Activated CD4-positive, alpha-beta memory T cell treated with anti-CD3 and anti-CD28 coated beads, Interleukin-2, amount 10 ng/mL, durations not matched to agents 7 days and 5 days (primary cell): ENCODE results near the gene RAC2. TPM values are rescaled to one million over a fixed set of nuclear protein-coding genes. Genes with fewer than 3 reads are reported as not detected.
A peak's percentile ranks its signal among the peaks of the same experiment; 100 is the strongest.

Source experiments
- CTCF ChIA-PET: fragments of 350-600 bp; sonication (Branson Sonifier 250); formaldehyde crosslinking; loops from one replicate; lab custom pipeline; 2021; ENCODE audit warnings: antibody characterized with exemption, inconsistent platforms; lab: Charles Lee
- POLR2A ChIA-PET: fragments of 350-600 bp; sonication (Branson Sonifier 250); formaldehyde crosslinking; loops from one replicate; lab custom pipeline; 2021; ENCODE audit warnings: antibody characterized with exemption; lab: Charles Lee
- DNase-seq: peaks from one replicate; pipeline ENCODE4 v3.0.0-alpha.2; 2020
- H3K27ac Mint-ChIP-seq: one replicate; pipeline ENCODE4 v1.8.0; 2021; ENCODE audit warnings: mild to moderate bottlenecking, mixed read lengths
- H3K27me3 Mint-ChIP-seq: one replicate; pipeline ENCODE4 v1.8.0; 2021; ENCODE audit warnings: mixed read lengths
- H3K36me3 Mint-ChIP-seq: one replicate; pipeline ENCODE4 v1.8.0; 2021; ENCODE audit warnings: low read depth, mixed read lengths
- H3K4me1 Mint-ChIP-seq: one replicate; pipeline ENCODE4 v1.8.0; 2021; ENCODE audit warnings: mixed read lengths
- H3K4me3 Mint-ChIP-seq: one replicate; pipeline ENCODE4 v1.8.0; 2021; ENCODE audit warnings: mild to moderate bottlenecking, mixed read lengths
- H3K9me3 Mint-ChIP-seq: one replicate; pipeline ENCODE4 v1.8.0; 2021; ENCODE audit warnings: mixed read lengths
- total RNA-seq, 2 experiments: library from RNA; stranded (reverse); gene quantifications; one replicate each; pipeline ENCODE4 v1.2.3, GENCODE V29; 2021

RAC2 gene
- total RNA-seq, 2 experiments from 2014 or later, result 984 to 1,005 TPM

GRCh38 chr22:37195921-37196320, 48.1 kb downstream of the RAC2 start:
- no peak overlapping the region for H3K27ac Mint-ChIP-seq
- no peak overlapping the region for H3K4me3 Mint-ChIP-seq
- peaks cover 8% of the 10 kb centered on the region for H3K36me3 Mint-ChIP-seq
- DNase-seq, result no peak
- ChIA-PET POLR2A (interaction anchor here (1.5 to 5.2 kb wide), 2 partner anchors 34 to 116 kb away, joined by 3 to 43 read pairs; no protein-coding TSS in a partner anchor), CTCF (interaction anchor here (1.5 kb wide), 1 partner anchor 119 kb away, joined by 4 read pairs; no protein-coding TSS in a partner anchor)
- H3K27me3 Mint-ChIP-seq, result no peaks in the 10 kb centered on the region
- no peaks in the 10 kb centered on the region for H3K9me3 Mint-ChIP-seq
- H3K4me1 Mint-ChIP-seq, result peaks cover 52% of the 10 kb centered on the region

- POLR2A ChIA-PET, result interaction anchor here (1.3 to 2.9 kb wide), 5 partner anchors 17 to 49 kb away, joined by 4 to 12 read pairs (median 4); partner anchors contain the start of genes IL2RB and RAC2
- Mint-ChIP-seq H3K27me3 (no peaks in the 10 kb centered on the region), H3K9me3 (no peaks in the 10 kb centered on the region), H3K27ac (no peak overlapping the region), H3K4me1 (peaks cover 44% of the 10 kb centered on the region), H3K4me3 (no peak overlapping the region), H3K36me3 (peaks cover 14% of the 10 kb centered on the region)
- CTCF ChIA-PET, result interaction anchor here (1.5 to 4.0 kb wide), 2 partner anchors 29 to 118 kb away, joined by 4 to 17 read pairs; no protein-coding TSS in a partner anchor
- no peak for DNase-seq
Measured at GRCh38 chr22:37194750-37195149, 49.3 kb downstream of the RAC2 start.

- Mint-ChIP-seq H3K4me3 (no peak overlapping the region), H3K36me3 (peaks cover 16% of the 10 kb centered on the region), H3K9me3 (no peaks in the 10 kb centered on the region), H3K27me3 (no peaks in the 10 kb centered on the region), H3K27ac (peak overlapping the region; percentile 64), H3K4me1 (peaks cover 46% of the 10 kb centered on the region)
- ChIA-PET POLR2A (interaction anchor here (0.7 to 3.0 kb wide), 12 partner anchors 10 to 114 kb away, joined by 3 to 13 read pairs (median 4); partner anchors contain the start of genes IL2RB and RAC2), CTCF (interaction anchor here (0.8 to 4.0 kb wide), 4 partner anchors 28 to 418 kb away, joined by 3 to 17 read pairs (median 4); partner anchors contain the start of gene IFT27)
- DNase-seq, result peak; percentile 44
Measured at GRCh38 chr22:37193629-37194191, 50.4 kb downstream of the RAC2 start.

GRCh38 chr22:37192741-37193140, 51.3 kb downstream of the RAC2 start:
- H3K4me3 Mint-ChIP-seq, result no peak overlapping the region
- H3K4me1 Mint-ChIP-seq, result peaks cover 47% of the 10 kb centered on the region
- H3K9me3 Mint-ChIP-seq, result no peaks in the 10 kb centered on the region
- ChIA-PET POLR2A (interaction anchor here (1.1 to 3.0 kb wide), 6 partner anchors 27 to 113 kb away, joined by 4 to 13 read pairs (median 7); partner anchors contain the start of genes IL2RB and RAC2), CTCF (interaction anchor here (4.0 kb wide), 1 partner anchor 27 kb away, joined by 17 read pairs; no protein-coding TSS in a partner anchor)
- H3K27ac Mint-ChIP-seq, result no peak overlapping the region
- no peaks in the 10 kb centered on the region for H3K27me3 Mint-ChIP-seq
- H3K36me3 Mint-ChIP-seq, result peaks cover 16% of the 10 kb centered on the region
- DNase-seq, result no peak

GRCh38 chr22:37192204-37192603, 51.9 kb downstream of the RAC2 start:
- Mint-ChIP-seq H3K27ac (no peak overlapping the region), H3K4me1 (peaks cover 47% of the 10 kb centered on the region), H3K9me3 (no peaks in the 10 kb centered on the region), H3K4me3 (no peak overlapping the region), H3K36me3 (peaks cover 16% of the 10 kb centered on the region), H3K27me3 (no peaks in the 10 kb centered on the region)
- ChIA-PET CTCF (interaction anchor here (1.0 to 4.0 kb wide), 5 partner anchors 8 to 148 kb away, joined by 3 to 17 read pairs (median 3); partner anchors contain the start of gene KCTD17), POLR2A (interaction anchor here (1.4 to 3.0 kb wide), 3 partner anchors 26 to 43 kb away, joined by 3 to 13 read pairs (median 12); partner anchors contain the start of gene IL2RB)
- no peak for DNase-seq

DNA sequence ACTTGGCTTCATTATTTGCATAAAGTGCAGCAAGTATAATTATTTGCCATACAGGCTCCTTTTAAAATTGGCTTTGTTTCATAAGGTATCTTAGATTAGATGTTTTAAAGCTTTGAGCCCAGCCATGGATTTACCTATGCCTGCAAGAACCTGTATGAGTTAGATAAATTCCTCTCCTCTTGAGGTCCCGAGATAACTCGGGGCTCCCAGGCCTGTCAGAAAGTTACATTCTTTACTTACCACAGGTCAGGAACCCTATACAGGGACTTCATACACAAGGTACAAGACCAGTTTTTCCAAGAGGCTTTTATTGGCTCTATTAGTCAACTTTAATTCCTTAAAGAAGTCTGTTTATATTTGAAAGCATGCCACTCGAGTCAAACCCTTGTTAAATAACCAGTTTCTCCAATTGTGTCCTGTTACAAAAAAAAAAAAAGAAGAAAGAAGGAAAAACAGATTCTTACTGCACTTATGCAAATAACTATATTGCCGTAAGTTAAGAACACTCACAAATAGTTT, 53.7 kb downstream of the RAC2 start:
- peaks cover 61% of the 10 kb centered on the region for H3K4me1 Mint-ChIP-seq
- H3K4me3 Mint-ChIP-seq, result no peak overlapping the region
- no peak overlapping the region for H3K27ac Mint-ChIP-seq
- H3K36me3 Mint-ChIP-seq, result peaks cover 16% of the 10 kb centered on the region
- no peaks in the 10 kb centered on the region for H3K27me3 Mint-ChIP-seq
- CTCF ChIA-PET, result no interaction called here
- POLR2A ChIA-PET, result interaction anchor here (1.2 kb wide), 1 partner anchor 41 kb away, joined by 3 read pairs; no protein-coding TSS in a partner anchor
- DNase-seq, result no peak
- H3K9me3 Mint-ChIP-seq, result no peaks in the 10 kb centered on the region

DNA sequence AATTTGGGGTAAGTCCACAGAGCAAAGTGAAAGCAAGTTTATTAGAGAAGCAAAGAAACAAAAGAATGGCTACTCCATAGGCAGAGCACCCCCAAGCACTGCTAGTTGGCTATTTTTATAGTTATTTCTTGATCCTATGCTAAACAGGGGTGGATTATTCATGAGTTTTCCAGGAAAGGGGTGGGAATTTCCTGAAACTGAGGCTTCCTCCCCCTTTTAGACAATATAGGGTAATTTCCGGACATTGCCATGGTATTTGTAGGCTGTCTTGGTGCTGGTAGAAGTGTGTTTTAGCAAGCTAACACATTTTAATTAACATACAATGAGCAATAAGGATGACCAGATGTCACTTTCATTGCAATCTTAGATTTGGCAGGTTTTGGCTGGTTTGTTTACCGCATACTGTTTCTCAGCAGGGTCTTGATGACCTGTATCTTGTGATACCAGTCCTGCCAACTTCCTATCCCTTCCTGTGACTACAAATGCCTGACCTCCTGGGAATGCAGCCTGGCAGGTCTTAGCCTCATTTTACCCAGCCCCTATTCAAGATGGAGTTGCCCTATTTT, 55.1 kb downstream of the RAC2 start:
- H3K9me3 Mint-ChIP-seq, result no peaks in the 10 kb centered on the region
- no peaks in the 10 kb centered on the region for H3K27me3 Mint-ChIP-seq
- CTCF ChIA-PET, result no interaction called here
- no peak overlapping the region for H3K4me3 Mint-ChIP-seq
- POLR2A ChIA-PET, result interaction anchor here (1.1 kb wide), 1 partner anchor 22 kb away, joined by 3 read pairs; no protein-coding TSS in a partner anchor
- H3K4me1 Mint-ChIP-seq, result peaks cover 54% of the 10 kb centered on the region
- no peak overlapping the region for H3K27ac Mint-ChIP-seq
- H3K36me3 Mint-ChIP-seq, result peaks cover 16% of the 10 kb centered on the region
- DNase-seq, result no peak

DNA sequence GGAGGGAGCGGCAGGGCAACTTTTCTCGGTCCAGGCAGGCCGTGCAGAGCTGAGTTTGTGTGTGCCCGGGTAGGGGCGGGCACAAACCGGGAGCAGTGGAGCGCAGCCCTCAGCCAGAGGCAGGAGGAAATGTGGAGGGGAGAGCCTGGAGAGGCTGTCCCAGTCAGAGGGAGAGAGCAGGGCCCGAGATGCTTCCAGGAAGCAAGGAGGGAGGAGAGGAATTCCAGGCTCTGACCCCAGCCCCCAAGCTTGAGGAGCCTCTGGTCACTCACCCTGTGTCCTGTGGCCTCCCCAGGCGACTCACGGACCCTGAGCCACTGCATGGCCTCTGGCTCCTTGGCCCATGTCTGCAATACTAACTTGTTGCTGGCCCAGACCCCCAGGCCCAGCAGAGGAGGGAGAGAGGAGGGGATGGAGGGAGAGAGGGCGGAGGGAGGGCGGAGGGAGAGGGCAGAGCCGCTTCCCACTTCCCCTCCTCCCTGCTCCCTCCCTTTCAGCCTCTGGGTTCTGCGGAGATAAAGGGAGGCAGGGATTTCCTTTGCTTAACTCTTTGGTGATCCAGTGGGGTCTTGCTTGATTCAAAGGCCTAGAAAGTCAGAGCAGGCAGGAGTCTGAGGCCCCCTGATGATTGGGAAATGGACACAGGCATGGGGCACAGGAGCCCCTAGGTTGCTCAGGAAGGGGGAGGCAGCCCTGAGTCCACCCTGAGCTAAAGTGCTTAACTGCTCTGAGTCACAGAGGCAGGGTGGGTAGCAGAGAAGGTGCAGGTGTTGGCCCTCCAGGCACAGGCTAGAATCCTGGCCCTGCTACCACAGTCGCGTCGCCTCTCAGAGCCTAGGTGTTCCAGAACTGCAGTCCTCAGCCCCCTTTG, 55.9 kb downstream of the RAC2 start, which contains the start of gene C1QTNF6:
C1QTNF6 (minus strand) TSS at position 357 of the 871 bp plus-strand sequence; CDS start at position 323, 34 bp downstream.
- peaks cover 52% of the 10 kb centered on the region for H3K4me1 Mint-ChIP-seq
- H3K36me3 Mint-ChIP-seq, result peaks cover 15% of the 10 kb centered on the region
- no peak within 1 kb of the TSS for H3K27ac Mint-ChIP-seq
- CTCF ChIA-PET, result interaction anchor here (1.5 to 1.9 kb wide), 2 partner anchors 10 to 21 kb away, joined by 3 to 4 read pairs; no protein-coding TSS in a partner anchor
- H3K4me3 Mint-ChIP-seq, result no peak within 1 kb of the TSS
- no peaks in the 10 kb centered on the region for H3K27me3 Mint-ChIP-seq
- no peak for DNase-seq
- H3K9me3 Mint-ChIP-seq, result no peaks in the 10 kb centered on the region
- POLR2A ChIA-PET, result interaction anchor here (0.7 to 2.6 kb wide), 5 partner anchors 10 to 66 kb away, joined by 3 to 9 read pairs (median 3); no protein-coding TSS in a partner anchor

DNA sequence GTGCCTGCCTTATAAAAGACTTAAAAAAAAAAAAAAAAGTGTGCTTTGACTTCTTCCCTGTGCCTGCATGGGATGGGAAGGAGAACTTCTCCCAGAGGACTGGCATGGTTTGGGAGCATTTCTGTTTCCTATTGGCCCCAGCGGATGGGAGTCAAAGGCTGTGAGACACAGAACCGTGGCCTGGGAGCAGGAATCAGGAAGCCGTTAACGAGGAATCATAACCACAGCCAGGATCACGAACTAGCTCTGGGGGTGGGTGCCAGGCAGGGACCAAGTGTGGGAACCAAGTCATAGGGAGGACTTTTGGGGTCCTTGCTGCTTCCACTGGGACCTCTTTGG, 56.5 kb downstream of the RAC2 start:
- H3K9me3 Mint-ChIP-seq, result no peaks in the 10 kb centered on the region
- no peak for DNase-seq
- no peak overlapping the region for H3K27ac Mint-ChIP-seq
- CTCF ChIA-PET, result interaction anchor here (1.2 to 1.9 kb wide), 5 partner anchors 11 to 40 kb away, joined by 3 to 5 read pairs (median 3); no protein-coding TSS in a partner anchor
- peaks cover 9% of the 10 kb centered on the region for H3K36me3 Mint-ChIP-seq
- no peaks in the 10 kb centered on the region for H3K27me3 Mint-ChIP-seq
- H3K4me3 Mint-ChIP-seq, result no peak overlapping the region
- H3K4me1 Mint-ChIP-seq, result peaks cover 46% of the 10 kb centered on the region
- POLR2A ChIA-PET, result interaction anchor here (0.7 to 2.6 kb wide), 6 partner anchors 10 to 66 kb away, joined by 3 to 9 read pairs (median 3); no protein-coding TSS in a partner anchor

DNA sequence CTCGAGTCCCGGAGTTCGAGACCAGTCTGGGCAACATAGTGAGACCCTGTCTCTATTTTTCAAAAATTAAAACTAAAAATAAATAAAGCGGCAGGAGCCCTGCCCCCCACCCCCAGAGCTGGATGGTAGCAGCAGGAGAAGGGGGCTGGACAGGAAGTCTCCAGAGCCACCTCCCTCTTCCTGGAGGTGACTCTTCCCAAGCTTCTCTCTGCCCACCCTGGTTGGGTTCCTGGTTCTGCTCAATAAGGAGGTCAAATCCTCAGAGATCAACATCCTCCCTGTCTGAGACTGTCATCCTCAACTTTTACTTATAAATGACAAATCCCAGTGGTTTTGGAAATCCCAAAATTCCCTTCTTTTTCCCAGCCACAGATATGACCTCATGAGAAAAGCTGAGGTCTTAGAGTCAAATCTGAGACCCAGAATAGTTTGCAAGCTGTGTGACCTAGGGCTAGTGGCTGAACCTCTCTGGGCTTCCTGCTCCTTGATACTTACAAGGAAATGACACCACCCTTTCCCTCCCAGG, 57.0 kb downstream of the RAC2 start:
- no peak for DNase-seq
- CTCF ChIA-PET, result interaction anchor here (1.2 to 1.9 kb wide), 5 partner anchors 11 to 40 kb away, joined by 3 to 5 read pairs (median 3); no protein-coding TSS in a partner anchor

GRCh38 chr22:37186228-37186996, 57.7 kb downstream of the RAC2 start:
- peaks cover 8% of the 10 kb centered on the region for H3K36me3 Mint-ChIP-seq
- no peaks in the 10 kb centered on the region for H3K27me3 Mint-ChIP-seq
- H3K9me3 Mint-ChIP-seq, result no peaks in the 10 kb centered on the region
- peak overlapping the region; percentile 39 for H3K4me3 Mint-ChIP-seq
- peak; percentile 43 for DNase-seq
- H3K27ac Mint-ChIP-seq, result peak overlapping the region; percentile 72
- H3K4me1 Mint-ChIP-seq, result peaks cover 47% of the 10 kb centered on the region
- POLR2A ChIA-PET, result interaction anchor here (1.0 to 2.6 kb wide), 7 partner anchors 9 to 64 kb away, joined by 3 to 9 read pairs (median 5); no protein-coding TSS in a partner anchor
- CTCF ChIA-PET, result interaction anchor here (1.2 to 1.9 kb wide), 5 partner anchors 12 to 39 kb away, joined by 3 to 5 read pairs (median 3); no protein-coding TSS in a partner anchor

More for the DNA sequence above, 57.0 kb downstream of the RAC2 start:
- H3K36me3 Mint-ChIP-seq, result peaks cover 8% of the 10 kb centered on the region
- H3K27me3 Mint-ChIP-seq, result no peaks in the 10 kb centered on the region
- no peak overlapping the region for H3K4me3 Mint-ChIP-seq
- peak overlapping the region; percentile 72 for H3K27ac Mint-ChIP-seq
- H3K9me3 Mint-ChIP-seq, result no peaks in the 10 kb centered on the region
- H3K4me1 Mint-ChIP-seq, result peaks cover 46% of the 10 kb centered on the region
- POLR2A ChIA-PET, result interaction anchor here (0.9 to 2.6 kb wide), 8 partner anchors 9 to 65 kb away, joined by 3 to 9 read pairs (median 4); no protein-coding TSS in a partner anchor
